Esophagus squamous epithelium (tissue), 5 donors: ENCODE results near the gene CERS4. TPM values are rescaled to one million over a fixed set of nuclear protein-coding genes. Genes with fewer than 3 reads are reported as not detected.

Experiments
- DNase-seq: peaks from one replicate; lab custom pipeline; 2025; lab: John Stamatoyannopoulos, UW
- H3K27ac ChIP-seq, 4 donors: fragments of 200-600 bp; sonication (generic); one replicate each; pipeline ENCODE4 v1.5.1; 2016 to 2019; ENCODE audit warnings: mild to moderate bottlenecking in 1 of 4
- H3K27me3 ChIP-seq, 4 donors: fragments of 200-600 bp; sonication (generic); 1 replicate in 3 of 4; 2 replicates in 1 of 4; pipeline versions ENCODE4 v1.5.1 to v1.6.0; 2017 to 2021; ENCODE audit warnings: antibody characterized with exemption in 1 of 4
- H3K36me3 ChIP-seq, 3 donors: fragments of 200-600 bp; sonication (generic); one replicate each; pipeline ENCODE4 v1.5.1; 2016 to 2019
- H3K4me1 ChIP-seq, 3 donors: fragments of 200-600 bp; sonication (generic); one replicate each; pipeline ENCODE4 v1.5.1; 2017 to 2019
- H3K4me3 ChIP-seq, 4 donors: fragments of 200-600 bp; sonication (generic); 1 replicate in 3 of 4; 2 replicates in 1 of 4; pipeline ENCODE4 v1.5.1; 2016 to 2019; ENCODE audit warnings: mild to moderate bottlenecking in 2 of 4, moderate library complexity in 1 of 4
- H3K9me3 ChIP-seq, 3 donors: fragments of 200-600 bp; sonication (generic); one replicate each; pipeline ENCODE4 v1.5.1; 2016 to 2019
- POLR2A ChIP-seq, 4 donors: fragments of 450-650 bp; IDR thresholded peaks; one replicate each; pipeline ENCODE4 v1.6.1; 2017; ENCODE audit warnings: antibody characterized with exemption in 4 of 4, mild to moderate bottlenecking in 4 of 4, moderate library complexity in 3 of 4
- WGBS, 2 donors: methylation state at CpG; one replicate each; pipeline ENCODE4 v1.1.5; 2018; 5-methylcytosine and 5-hydroxymethylcytosine counted together
- intact Hi-C: fragments of 100-400 bp; cut with DNase I; formaldehyde crosslinking; loops from one replicate; pipeline ENCODE4 v1.15.0; 2022
- total RNA-seq, 4 donors: library from RNA; depleted of rRNA; stranded (reverse); fragments of >200 nt; gene quantifications; one replicate each; pipeline ENCODE4 v1.1.0, GENCODE V29; 2016
- TF ChIP-seq, protein P1 (sequence below), 6 experiments: fragments of 450-650 bp in 4 of 6; fragments of 200-600 bp in 2 of 6; sonication (generic) in 2 of 6; IDR thresholded peaks; one replicate each; pipeline ENCODE4 v1.5.1; 2016 to 2019; ENCODE audit warnings: antibody characterized with exemption in 6 of 6, mild to moderate bottlenecking in 4 of 6, moderate library complexity in 4 of 6
- donor health status: DM: yes; HTN: yes; CAD: no.

Gene CERS4
- 100 to 1,000 TPM in 1 of 4 donors, 10 to 100 TPM in 3; 44.1 to 184 (median 89.1) TPM for total RNA-seq

DNA sequence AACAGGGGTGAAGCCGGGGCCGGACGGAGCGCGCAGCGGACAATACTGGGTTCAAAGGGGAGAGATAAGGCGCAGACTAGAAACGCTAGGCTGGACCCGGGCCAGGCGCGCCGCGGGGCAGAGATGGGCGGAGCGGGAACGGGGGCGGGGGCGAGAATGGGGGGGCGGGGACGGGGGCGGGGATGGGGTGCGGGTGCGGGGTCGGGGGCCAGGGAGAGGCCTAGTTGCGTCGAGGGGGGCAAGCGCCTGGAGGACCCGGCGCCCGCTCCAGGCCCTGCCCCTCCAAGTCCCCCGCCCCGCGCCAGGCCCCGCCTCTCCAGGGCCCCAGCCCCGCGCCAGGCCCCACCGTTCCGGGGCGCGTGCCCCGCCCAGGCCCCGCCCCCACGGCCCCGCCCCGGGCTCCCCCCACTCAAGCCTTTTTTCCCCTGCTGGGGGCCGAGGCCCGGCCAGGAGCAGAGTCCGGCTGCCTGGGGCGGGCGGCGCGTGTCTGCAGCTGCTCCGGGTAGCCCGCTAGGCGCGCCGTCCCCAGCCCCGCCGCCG, at the start of gene CERS4:
TSS of gene CERS4 (plus strand) at position 449 of the 540 bp plus-strand sequence. CDS start 41,707 bp downstream, outside the sequence.
- H3K27ac ChIP-seq, result peak within 1 kb of the TSS; percentile 84 to 93 (median 90)
- peaks cover 0 to 15% (median 0%) of the 10 kb centered on the region in 3 donors for H3K36me3 ChIP-seq
- no peaks in the 10 kb centered on the region for H3K9me3 ChIP-seq
- peak; percentile 42 for DNase-seq
- 0% methylated on average over 5 of the region's 60 CpGs; no CpG with 5 or more reads in 1 of the 2 donors for WGBS, 2 donors
- intact Hi-C loops, result no loop called here
- peaks cover 0 to 13% (median 0%) of the 10 kb centered on the region in 4 donors for H3K27me3 ChIP-seq
- peak in 1 of 4 donors; percentile 56 for TF ChIP-seq POLR2A (IDR thresholded peaks at IDR 0.05)
- TF ChIP-seq, protein P1, sequence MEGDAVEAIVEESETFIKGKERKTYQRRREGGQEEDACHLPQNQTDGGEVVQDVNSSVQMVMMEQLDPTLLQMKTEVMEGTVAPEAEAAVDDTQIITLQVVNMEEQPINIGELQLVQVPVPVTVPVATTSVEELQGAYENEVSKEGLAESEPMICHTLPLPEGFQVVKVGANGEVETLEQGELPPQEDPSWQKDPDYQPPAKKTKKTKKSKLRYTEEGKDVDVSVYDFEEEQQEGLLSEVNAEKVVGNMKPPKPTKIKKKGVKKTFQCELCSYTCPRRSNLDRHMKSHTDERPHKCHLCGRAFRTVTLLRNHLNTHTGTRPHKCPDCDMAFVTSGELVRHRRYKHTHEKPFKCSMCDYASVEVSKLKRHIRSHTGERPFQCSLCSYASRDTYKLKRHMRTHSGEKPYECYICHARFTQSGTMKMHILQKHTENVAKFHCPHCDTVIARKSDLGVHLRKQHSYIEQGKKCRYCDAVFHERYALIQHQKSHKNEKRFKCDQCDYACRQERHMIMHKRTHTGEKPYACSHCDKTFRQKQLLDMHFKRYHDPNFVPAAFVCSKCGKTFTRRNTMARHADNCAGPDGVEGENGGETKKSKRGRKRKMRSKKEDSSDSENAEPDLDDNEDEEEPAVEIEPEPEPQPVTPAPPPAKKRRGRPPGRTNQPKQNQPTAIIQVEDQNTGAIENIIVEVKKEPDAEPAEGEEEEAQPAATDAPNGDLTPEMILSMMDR (IDR thresholded peaks at IDR 0.05), result no peak
- peak within 1 kb of the TSS; percentile 74 to 95 (median 78) for H3K4me3 ChIP-seq
- H3K4me1 ChIP-seq, result peaks cover 21 to 67% (median 27%) of the 10 kb centered on the region in 3 donors

DNA sequence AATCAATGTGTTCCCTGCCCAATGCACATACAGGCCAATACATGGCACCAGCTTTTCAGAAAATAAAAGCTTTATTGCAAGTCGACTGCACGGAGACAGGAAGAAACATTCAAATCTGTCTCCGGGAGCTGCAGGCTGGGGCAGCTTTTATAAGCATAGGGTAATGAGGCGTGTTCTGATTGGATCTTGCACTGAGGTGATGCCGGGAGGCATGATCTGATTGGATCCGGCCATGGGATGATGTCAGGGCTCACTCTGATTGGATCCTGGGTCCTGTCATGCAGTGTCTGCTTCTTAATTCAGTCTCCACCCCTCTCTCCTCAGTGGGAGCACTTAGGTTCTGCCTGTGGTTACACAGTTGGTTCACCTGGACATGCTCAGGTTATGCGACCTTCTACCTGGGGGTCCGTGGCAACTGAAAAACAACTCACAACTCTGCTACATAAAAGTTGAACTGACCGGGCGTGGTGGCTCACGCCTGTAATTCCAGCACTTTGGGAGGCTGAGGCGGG, 48.0 kb upstream of the CERS4 start:
- WGBS, 2 donors, result 64 to 73% methylated on average over 10 of the region's 12 CpGs
- Histone ChIP-seq H3K4me3 (no peak overlapping the region), H3K9me3 (no peaks in the 10 kb centered on the region), H3K36me3 (no peaks in the 10 kb centered on the region), H3K4me1 (no peaks in the 10 kb centered on the region), H3K27ac (no peak overlapping the region), H3K27me3 (no peaks in the 10 kb centered on the region)
- intact Hi-C loops, result no loop called here
- TF ChIP-seq, protein P1 (IDR thresholded peaks at IDR 0.05), result no peak
- no peak for TF ChIP-seq POLR2A (IDR thresholded peaks at IDR 0.05)
- no peak for DNase-seq

- no peak for DNase-seq
- Histone ChIP-seq H3K27ac (no peak overlapping the region), H3K36me3 (no peaks in the 10 kb centered on the region), H3K27me3 (no peaks in the 10 kb centered on the region), H3K4me1 (no peaks in the 10 kb centered on the region), H3K4me3 (no peak overlapping the region), H3K9me3 (no peaks in the 10 kb centered on the region)
- TF ChIP-seq, protein P1 (IDR thresholded peaks at IDR 0.05), result no peak
- no peak for TF ChIP-seq POLR2A (IDR thresholded peaks at IDR 0.05)
- WGBS, 2 donors, result 50 to 54% methylated on average over 7 of the region's 7 CpGs
- intact Hi-C loops, result no loop called here
Measured at GRCh38 chr19:8163759-8164158, 45.4 kb upstream of the CERS4 start.

DNA sequence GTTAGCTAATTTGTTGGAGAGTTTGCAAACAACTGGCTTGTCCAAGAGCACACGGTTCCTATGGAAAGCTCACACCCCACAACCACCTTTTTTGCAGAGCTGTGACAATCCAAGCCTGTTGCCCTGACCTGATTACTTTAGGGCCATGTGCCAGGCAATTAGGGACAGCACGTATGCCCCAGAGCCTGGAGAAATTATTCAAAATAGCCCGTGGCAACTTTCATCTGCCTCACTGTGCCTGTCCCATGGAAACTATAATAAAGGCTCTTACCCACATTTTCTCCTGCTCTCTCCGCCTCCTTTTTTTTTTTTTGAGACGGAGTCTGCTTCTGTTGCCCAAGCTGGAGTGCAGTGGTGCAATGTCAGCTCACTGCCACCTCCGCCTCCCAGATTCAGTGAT, 41.2 kb upstream of the CERS4 start:
- no peak for DNase-seq
- TF ChIP-seq, protein P1 (IDR thresholded peaks at IDR 0.05), result no peak
- Histone ChIP-seq H3K27ac (no peak overlapping the region), H3K27me3 (no peaks in the 10 kb centered on the region), H3K36me3 (no peaks in the 10 kb centered on the region), H3K4me3 (no peak overlapping the region), H3K9me3 (no peaks in the 10 kb centered on the region), H3K4me1 (no peaks in the 10 kb centered on the region)
- WGBS, 2 donors, result 39 to 50% methylated on average over 5 to 6 of the region's 6 CpGs
- intact Hi-C loops, result no loop called here

- Histone ChIP-seq H3K27me3 (no peaks in the 10 kb centered on the region), H3K4me1 (no peaks in the 10 kb centered on the region), H3K27ac (no peak overlapping the region), H3K4me3 (no peak overlapping the region), H3K36me3 (no peaks in the 10 kb centered on the region), H3K9me3 (no peaks in the 10 kb centered on the region)
- DNase-seq, result no peak
- intact Hi-C loops, result no loop called here
- WGBS, 2 donors, result 89 to 100% methylated on average over 1 to 4 of the region's 7 CpGs
- TF ChIP-seq, protein P1 (IDR thresholded peaks at IDR 0.05), result no peak
- no peak for TF ChIP-seq POLR2A (IDR thresholded peaks at IDR 0.05)
Measured at GRCh38 chr19:8168537-8168936, 40.6 kb upstream of the CERS4 start.
